Nephron (organoid): ENCODE measurements around the gene CFAP20DC.

Source experiments
- H3K27ac Mint-ChIP-seq, 3 experiments: 2 replicates each; pipeline ENCODE4 v1.8.0; 2020; ENCODE audit warnings: mixed read lengths in 3 of 3, mild to moderate bottlenecking in 2 of 3, moderate library complexity in 1 of 3
- H3K27me3 Mint-ChIP-seq: 2 replicates; pipeline ENCODE4 v1.8.0; 2021; ENCODE audit warnings: low read depth, mild to moderate bottlenecking, moderate library complexity, mixed read lengths
- H3K36me3 Mint-ChIP-seq: 2 replicates; pipeline ENCODE4 v1.8.0; 2020; ENCODE audit warnings: low read depth, mixed read lengths
- H3K4me1 Mint-ChIP-seq: 2 replicates; pipeline ENCODE4 v1.8.0; 2020; ENCODE audit warnings: mixed read lengths
- H3K4me3 Mint-ChIP-seq, 3 experiments: 2 replicates each; pipeline ENCODE4 v1.8.0; 2020; ENCODE audit warnings: mild to moderate bottlenecking in 3 of 3, mixed read lengths in 3 of 3, moderate library complexity in 2 of 3
- H3K9me3 Mint-ChIP-seq: 2 replicates; pipeline ENCODE4 v1.8.0; 2020; ENCODE audit warnings: mixed read lengths
- TF ChIP-seq, protein P1 (sequence below), 3 experiments: fragments of 200-600 bp; sonication (generic); IDR thresholded peaks; one replicate each; pipeline ENCODE4 v1.5.0; 2021; ENCODE audit warnings: antibody characterized with exemption in 3 of 3; ENCODE audit not compliant: unreplicated experiment in 3 of 3

Gene CFAP20DC

DNA sequence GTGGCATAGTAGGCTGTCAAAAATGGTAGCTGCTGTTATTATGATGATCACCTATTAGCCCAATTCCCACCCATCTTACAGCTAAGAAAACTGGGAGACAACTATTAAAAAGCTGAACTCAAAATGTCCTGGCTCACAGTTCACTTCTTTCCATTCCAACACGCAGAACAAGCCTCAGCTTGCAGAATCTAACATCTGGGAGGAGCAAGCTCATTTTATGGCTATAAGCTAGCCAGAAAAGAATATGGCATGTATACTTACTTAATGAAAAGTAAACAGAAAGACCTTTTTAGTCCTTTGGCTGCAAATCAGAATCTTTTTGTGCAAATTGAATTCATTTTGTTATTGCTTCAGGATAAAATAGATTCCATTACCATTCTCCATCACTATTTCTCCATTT lies 34.8 kb upstream of the CFAP20DC start:
- H3K27ac Mint-ChIP-seq = peak overlapping the region in 1 of 3 experiments; percentile 56
- H3K4me1 Mint-ChIP-seq = peaks cover 8% of the 10 kb centered on the region
- no peaks in the 10 kb centered on the region for H3K27me3 Mint-ChIP-seq
- no peak overlapping the region for H3K4me3 Mint-ChIP-seq
- H3K9me3 Mint-ChIP-seq = no peaks in the 10 kb centered on the region
- no peaks in the 10 kb centered on the region for H3K36me3 Mint-ChIP-seq
- TF ChIP-seq, protein P1, sequence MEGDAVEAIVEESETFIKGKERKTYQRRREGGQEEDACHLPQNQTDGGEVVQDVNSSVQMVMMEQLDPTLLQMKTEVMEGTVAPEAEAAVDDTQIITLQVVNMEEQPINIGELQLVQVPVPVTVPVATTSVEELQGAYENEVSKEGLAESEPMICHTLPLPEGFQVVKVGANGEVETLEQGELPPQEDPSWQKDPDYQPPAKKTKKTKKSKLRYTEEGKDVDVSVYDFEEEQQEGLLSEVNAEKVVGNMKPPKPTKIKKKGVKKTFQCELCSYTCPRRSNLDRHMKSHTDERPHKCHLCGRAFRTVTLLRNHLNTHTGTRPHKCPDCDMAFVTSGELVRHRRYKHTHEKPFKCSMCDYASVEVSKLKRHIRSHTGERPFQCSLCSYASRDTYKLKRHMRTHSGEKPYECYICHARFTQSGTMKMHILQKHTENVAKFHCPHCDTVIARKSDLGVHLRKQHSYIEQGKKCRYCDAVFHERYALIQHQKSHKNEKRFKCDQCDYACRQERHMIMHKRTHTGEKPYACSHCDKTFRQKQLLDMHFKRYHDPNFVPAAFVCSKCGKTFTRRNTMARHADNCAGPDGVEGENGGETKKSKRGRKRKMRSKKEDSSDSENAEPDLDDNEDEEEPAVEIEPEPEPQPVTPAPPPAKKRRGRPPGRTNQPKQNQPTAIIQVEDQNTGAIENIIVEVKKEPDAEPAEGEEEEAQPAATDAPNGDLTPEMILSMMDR (IDR thresholded peaks at IDR 0.05; ENCODE audit: unreplicated experiment in 3 of 3) = no peak

GRCh38 chr3:59082106-59082505 lies 32.3 kb upstream of the CFAP20DC start:
- Mint-ChIP-seq H3K27ac (no peak overlapping the region), H3K4me3 (no peak overlapping the region), H3K27me3 (no peaks in the 10 kb centered on the region), H3K4me1 (peaks cover 8% of the 10 kb centered on the region), H3K9me3 (no peaks in the 10 kb centered on the region), H3K36me3 (no peaks in the 10 kb centered on the region)
- TF ChIP-seq, protein P1 (IDR thresholded peaks at IDR 0.05; ENCODE audit: unreplicated experiment in 3 of 3) = no peak

DNA sequence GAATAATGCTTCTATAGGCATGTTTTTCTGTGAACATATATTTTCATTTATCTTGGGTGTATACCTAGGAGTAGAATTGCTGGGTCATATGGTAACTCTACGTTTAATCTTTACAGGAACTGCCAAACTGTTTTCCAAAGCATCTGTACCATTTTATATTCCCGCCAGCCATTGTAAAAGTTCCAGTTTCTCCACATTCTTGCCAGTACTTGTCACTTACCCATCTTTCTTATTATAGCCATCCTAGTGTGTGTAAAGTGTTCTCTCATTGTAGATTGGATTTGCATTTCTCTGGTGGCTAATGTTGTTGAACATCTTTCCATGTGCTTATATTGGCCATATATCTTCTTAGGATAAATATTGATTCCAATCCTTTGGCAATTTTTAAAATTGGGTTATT lies 31.2 kb upstream of the CFAP20DC start:
- no peak overlapping the region for H3K27ac Mint-ChIP-seq
- H3K27me3 Mint-ChIP-seq = no peaks in the 10 kb centered on the region
- H3K4me1 Mint-ChIP-seq = peaks cover 8% of the 10 kb centered on the region
- no peaks in the 10 kb centered on the region for H3K9me3 Mint-ChIP-seq
- no peak overlapping the region for H3K4me3 Mint-ChIP-seq
- TF ChIP-seq, protein P1 (IDR thresholded peaks at IDR 0.05; ENCODE audit: unreplicated experiment in 3 of 3) = no peak
- H3K36me3 Mint-ChIP-seq = no peaks in the 10 kb centered on the region

GRCh38 chr3:59079962-59080361 lies 30.1 kb upstream of the CFAP20DC start:
- no peak overlapping the region for H3K27ac Mint-ChIP-seq
- peaks cover 8% of the 10 kb centered on the region for H3K4me1 Mint-ChIP-seq
- H3K9me3 Mint-ChIP-seq = no peaks in the 10 kb centered on the region
- TF ChIP-seq, protein P1 (IDR thresholded peaks at IDR 0.05; ENCODE audit: unreplicated experiment in 3 of 3) = no peak
- no peak overlapping the region for H3K4me3 Mint-ChIP-seq
- H3K36me3 Mint-ChIP-seq = no peaks in the 10 kb centered on the region
- no peaks in the 10 kb centered on the region for H3K27me3 Mint-ChIP-seq

DNA sequence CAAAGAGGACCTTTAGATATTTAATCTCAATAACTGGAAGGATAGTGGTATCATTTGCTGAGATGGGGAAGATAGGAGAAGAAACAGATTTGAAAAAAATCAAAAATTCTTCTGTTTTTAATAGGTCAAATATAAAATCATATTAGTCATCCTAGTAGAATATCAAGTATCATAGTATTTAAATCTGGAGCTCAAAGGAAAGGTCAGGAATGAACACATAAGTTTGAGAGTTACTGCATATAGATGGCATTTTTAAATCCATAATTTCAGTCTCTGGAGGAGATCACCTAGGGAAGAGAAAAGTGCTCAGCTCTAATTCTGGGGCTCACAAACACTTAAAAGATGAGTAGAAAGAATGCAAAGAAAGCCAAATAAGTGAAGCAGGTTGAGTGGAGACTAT lies 24.9 kb upstream of the CFAP20DC start:
- no peak overlapping the region for H3K27ac Mint-ChIP-seq
- no peaks in the 10 kb centered on the region for H3K36me3 Mint-ChIP-seq
- no peaks in the 10 kb centered on the region for H3K9me3 Mint-ChIP-seq
- TF ChIP-seq, protein P1 (IDR thresholded peaks at IDR 0.05; ENCODE audit: unreplicated experiment in 3 of 3) = no peak
- peaks cover 39% of the 10 kb centered on the region for H3K4me1 Mint-ChIP-seq
- H3K27me3 Mint-ChIP-seq = no peaks in the 10 kb centered on the region
- H3K4me3 Mint-ChIP-seq = no peak overlapping the region

DNA sequence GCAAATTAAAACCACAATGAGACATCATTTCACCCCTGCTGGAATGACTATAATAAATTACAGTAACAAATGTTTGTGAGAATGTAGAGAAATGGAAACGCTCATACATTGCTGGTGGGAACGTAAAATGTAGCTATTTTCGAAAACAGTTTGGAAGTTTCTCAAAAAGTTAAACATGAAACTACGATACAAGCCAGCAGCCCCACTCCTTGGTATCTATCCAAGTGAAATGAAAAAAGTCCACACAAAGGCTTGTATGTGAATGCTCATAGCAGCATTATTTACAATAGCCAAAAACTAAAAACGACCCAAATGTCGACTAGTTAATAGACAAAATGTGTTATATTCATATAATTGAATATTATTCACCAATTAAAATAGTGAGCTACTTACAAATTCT lies 22.9 kb upstream of the CFAP20DC start:
- H3K4me1 Mint-ChIP-seq = peaks cover 39% of the 10 kb centered on the region
- TF ChIP-seq, protein P1 (IDR thresholded peaks at IDR 0.05; ENCODE audit: unreplicated experiment in 3 of 3) = no peak

More for the DNA sequence above, 22.9 kb upstream of the CFAP20DC start:
- H3K27me3 Mint-ChIP-seq = no peaks in the 10 kb centered on the region
- no peaks in the 10 kb centered on the region for H3K9me3 Mint-ChIP-seq
- no peaks in the 10 kb centered on the region for H3K36me3 Mint-ChIP-seq
- peak overlapping the region in 2 of 3 experiments; percentile 79 for H3K27ac Mint-ChIP-seq
- peak overlapping the region in 1 of 3 experiments; percentile 40 for H3K4me3 Mint-ChIP-seq
